HL-60 (cell line): Measurements from ENCODE around the gene SYTL2.
"Not testable (repeated sequence)": the region's sequence is repeated elsewhere in the genome, so short reads cannot be mapped to it uniquely, and the experiment has no call there.

ENCODE experiments used
- DNase-seq, 2 experiments: peaks; one replicate each; pipeline ENCODE4 v3.0.0-alpha.2; 2010 to 2020; ENCODE audit warnings: low read depth in 1 of 2, low spot score in 1 of 2
- H3K27ac ChIP-seq: fragments of 250-450 bp; sonication (Bioruptor Pico); replicated peaks from 2 replicates; pipeline ENCODE4 v1.5.1; 2020; ENCODE audit warnings: mild to moderate bottlenecking, moderate library complexity
- H3K27me3 ChIP-seq: fragments of 250-450 bp; sonication (Bioruptor Pico); 2 replicates; pipeline ENCODE4 v1.5.1; 2021; ENCODE audit warnings: mild to moderate bottlenecking, moderate library complexity; ENCODE audit not compliant: insufficient read depth, poor library complexity, severe bottlenecking
- H3K4me3 ChIP-seq: replicated peaks from 2 replicates; pipeline ENCODE4 v1.5.1; 2011; ENCODE audit warnings: mild to moderate bottlenecking, control low read depth, low read length; ENCODE audit not compliant: insufficient read depth
- GABPA ChIP-seq: IDR thresholded peaks from 2 replicates; pipeline ENCODE4 v1.6.1; 2012; ENCODE audit warnings: low read depth
- POLR2AphosphoS5 ChIP-seq: IDR thresholded peaks from 2 replicates; pipeline ENCODE4 v1.6.1; 2012; ENCODE audit warnings: low read depth
- SPI1 ChIP-seq: IDR thresholded peaks from 2 replicates; pipeline ENCODE4 v1.6.1; 2012; ENCODE audit warnings: low read depth, mild to moderate bottlenecking, borderline replicate concordance
- TF ChIP-seq, protein P1 (sequence below): IDR thresholded peaks from one replicate; pipeline ENCODE4 v1.5.1; 2011; ENCODE audit warnings: low read length, control low read depth, inconsistent platforms; ENCODE audit not compliant: insufficient read depth
- TF ChIP-seq, protein P2 (sequence below): IDR thresholded peaks from 2 replicates; pipeline ENCODE4 v1.6.1; 2012; ENCODE audit warnings: low read depth; ENCODE audit not compliant: insufficient replicate concordance

The SYTL2 gene

DNA sequence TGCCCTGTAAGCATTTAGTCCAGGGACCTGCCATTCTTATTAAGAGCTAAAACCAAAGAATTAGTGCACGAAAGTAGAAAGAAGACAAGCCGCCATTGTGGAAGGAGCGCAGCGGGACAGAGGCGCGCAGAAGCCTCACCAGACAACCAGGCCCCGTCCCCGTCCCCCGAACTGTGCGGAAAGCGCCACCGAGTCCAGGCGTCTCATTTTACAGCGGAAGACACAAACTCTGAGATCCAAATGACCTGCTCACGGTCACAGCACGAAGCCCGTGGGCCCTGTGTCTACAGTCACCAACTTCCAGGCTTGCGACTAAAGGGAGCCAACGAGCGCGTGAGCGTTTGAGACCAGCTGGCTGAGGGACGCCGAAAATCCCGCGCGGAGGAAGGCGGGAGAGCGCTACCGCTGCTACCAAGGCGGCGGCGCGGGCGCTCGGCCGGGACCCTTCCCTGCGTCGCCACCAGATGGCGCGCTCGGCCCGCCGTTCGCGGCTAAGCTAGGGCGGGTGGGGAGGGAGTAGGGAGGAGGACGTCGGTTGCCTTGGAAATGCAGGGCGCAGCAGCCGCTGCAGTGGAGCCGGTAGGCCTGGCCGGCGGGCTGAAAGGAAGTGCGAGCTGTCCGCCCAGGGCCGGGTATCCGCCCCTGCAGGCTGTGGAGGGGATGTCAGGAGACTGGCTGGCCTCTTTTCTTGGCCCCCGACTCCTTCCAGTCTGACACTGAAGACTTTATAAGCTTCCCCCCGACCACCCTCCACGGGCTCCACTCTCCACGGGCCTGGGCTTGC, 43.8 kb upstream of the SYTL2 start:
- Histone ChIP-seq H3K4me3 (peak overlapping the region; percentile 49), H3K27me3 (no peaks in the 10 kb centered on the region), H3K27ac (peak overlapping the region; percentile 89)
- peak; percentile 73 to 93 for DNase-seq
- TF ChIP-seq GABPA (no peak), SPI1 (peak; percentile 84), POLR2AphosphoS5 (peak; percentile 96)
- TF ChIP-seq, protein P1, sequence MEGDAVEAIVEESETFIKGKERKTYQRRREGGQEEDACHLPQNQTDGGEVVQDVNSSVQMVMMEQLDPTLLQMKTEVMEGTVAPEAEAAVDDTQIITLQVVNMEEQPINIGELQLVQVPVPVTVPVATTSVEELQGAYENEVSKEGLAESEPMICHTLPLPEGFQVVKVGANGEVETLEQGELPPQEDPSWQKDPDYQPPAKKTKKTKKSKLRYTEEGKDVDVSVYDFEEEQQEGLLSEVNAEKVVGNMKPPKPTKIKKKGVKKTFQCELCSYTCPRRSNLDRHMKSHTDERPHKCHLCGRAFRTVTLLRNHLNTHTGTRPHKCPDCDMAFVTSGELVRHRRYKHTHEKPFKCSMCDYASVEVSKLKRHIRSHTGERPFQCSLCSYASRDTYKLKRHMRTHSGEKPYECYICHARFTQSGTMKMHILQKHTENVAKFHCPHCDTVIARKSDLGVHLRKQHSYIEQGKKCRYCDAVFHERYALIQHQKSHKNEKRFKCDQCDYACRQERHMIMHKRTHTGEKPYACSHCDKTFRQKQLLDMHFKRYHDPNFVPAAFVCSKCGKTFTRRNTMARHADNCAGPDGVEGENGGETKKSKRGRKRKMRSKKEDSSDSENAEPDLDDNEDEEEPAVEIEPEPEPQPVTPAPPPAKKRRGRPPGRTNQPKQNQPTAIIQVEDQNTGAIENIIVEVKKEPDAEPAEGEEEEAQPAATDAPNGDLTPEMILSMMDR: peak; percentile 15
- TF ChIP-seq, protein P2, sequence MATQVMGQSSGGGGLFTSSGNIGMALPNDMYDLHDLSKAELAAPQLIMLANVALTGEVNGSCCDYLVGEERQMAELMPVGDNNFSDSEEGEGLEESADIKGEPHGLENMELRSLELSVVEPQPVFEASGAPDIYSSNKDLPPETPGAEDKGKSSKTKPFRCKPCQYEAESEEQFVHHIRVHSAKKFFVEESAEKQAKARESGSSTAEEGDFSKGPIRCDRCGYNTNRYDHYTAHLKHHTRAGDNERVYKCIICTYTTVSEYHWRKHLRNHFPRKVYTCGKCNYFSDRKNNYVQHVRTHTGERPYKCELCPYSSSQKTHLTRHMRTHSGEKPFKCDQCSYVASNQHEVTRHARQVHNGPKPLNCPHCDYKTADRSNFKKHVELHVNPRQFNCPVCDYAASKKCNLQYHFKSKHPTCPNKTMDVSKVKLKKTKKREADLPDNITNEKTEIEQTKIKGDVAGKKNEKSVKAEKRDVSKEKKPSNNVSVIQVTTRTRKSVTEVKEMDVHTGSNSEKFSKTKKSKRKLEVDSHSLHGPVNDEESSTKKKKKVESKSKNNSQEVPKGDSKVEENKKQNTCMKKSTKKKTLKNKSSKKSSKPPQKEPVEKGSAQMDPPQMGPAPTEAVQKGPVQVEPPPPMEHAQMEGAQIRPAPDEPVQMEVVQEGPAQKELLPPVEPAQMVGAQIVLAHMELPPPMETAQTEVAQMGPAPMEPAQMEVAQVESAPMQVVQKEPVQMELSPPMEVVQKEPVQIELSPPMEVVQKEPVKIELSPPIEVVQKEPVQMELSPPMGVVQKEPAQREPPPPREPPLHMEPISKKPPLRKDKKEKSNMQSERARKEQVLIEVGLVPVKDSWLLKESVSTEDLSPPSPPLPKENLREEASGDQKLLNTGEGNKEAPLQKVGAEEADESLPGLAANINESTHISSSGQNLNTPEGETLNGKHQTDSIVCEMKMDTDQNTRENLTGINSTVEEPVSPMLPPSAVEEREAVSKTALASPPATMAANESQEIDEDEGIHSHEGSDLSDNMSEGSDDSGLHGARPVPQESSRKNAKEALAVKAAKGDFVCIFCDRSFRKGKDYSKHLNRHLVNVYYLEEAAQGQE: peak; percentile 50

DNA sequence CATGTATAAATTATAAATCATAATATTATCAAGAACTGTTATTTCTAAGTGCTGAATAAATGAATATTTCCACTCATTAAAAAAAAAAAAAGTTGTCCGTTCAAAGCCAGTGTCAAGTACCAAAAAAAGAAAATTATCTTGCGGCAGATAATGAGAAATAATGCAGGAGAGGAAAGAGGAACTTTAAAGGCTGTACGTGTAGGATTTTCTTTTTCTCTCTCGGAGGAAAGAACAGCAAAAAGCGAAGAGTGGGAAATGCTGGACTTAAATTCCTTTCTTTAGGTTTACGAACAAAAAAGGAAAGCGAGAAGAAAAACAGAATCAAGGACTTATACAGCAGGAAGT, 43.2 kb upstream of the SYTL2 start:
- TF ChIP-seq, protein P2: no peak
- TF ChIP-seq GABPA: no peak
- TF ChIP-seq SPI1: no peak
- TF ChIP-seq, protein P1: no peak
- TF ChIP-seq POLR2AphosphoS5: no peak
- Histone ChIP-seq H3K27me3 (no peaks in the 10 kb centered on the region), H3K27ac (peak overlapping the region; percentile 89), H3K4me3 (peak overlapping the region; percentile 49)
- DNase-seq: no peak

DNA sequence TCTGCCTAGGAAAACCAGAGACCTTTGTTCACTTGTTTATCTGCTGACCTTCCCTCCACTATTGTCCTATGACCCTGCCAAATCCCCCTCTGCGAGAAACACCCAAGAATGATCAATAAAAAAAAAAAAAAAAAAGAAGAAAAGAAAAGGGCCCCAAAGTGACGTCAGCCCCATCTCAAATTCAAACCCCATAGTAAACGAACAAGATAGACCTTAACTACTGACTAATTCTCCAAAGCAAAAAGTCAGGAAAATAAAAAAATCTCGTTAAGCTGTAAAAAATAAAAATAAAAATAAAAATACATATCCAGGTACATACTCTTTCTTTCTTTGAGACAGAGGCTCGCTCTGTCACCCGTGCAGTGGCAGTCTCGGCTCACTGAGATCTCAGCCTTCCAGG, 42.6 kb upstream of the SYTL2 start:
- H3K4me3 ChIP-seq, DNase-seq, H3K27ac ChIP-seq, H3K27me3 ChIP-seq: not testable (repeated sequence)

DNA sequence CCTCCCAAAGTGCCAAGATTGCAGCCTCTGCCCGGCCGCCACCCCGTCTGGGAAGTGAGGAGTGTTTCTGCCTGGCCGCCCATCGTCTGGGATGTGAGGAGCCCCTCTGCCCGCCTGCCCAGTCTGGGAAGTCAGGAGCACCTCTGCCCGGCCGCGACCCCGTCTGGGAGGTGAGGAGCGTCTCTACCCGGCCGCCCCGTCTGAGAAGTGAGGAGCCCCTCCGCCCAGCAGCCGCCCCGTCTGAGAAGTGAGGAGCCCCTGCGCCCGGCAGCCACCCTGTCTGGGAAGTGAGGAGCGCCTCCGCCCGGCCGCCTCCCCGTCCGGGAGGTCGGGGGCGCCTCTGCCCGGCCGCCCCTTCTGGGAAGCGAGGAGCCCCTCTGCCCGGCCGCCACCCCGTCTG, 41.8 kb upstream of the SYTL2 start:
- H3K27ac ChIP-seq, DNase-seq, H3K27me3 ChIP-seq, H3K4me3 ChIP-seq: not testable (repeated sequence)

DNA sequence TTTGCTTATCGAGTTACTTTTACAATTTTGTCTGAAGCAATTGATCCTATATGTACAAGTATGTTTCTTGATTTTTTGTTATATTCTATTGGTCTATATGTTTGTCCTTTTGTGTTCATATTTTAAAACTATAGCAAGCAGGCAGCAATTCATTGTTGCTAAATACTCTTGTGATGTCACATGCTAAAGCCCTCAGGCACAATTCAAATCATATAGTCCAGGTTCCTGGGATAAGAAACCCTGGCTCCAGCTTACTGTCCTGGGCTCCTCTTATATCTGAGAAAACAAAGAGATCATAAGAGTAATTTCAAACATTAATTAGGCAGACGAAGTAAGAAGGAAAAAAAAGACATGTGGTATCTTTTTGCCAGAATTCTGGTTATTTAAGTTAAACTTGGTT, 37.6 kb upstream of the SYTL2 start:
- Histone ChIP-seq H3K4me3 (no peak overlapping the region), H3K27ac (no peak overlapping the region), H3K27me3 (no peaks in the 10 kb centered on the region)
- no peak for TF ChIP-seq POLR2AphosphoS5
- no peak for TF ChIP-seq GABPA
- TF ChIP-seq, protein P2: no peak
- TF ChIP-seq SPI1: no peak
- TF ChIP-seq, protein P1: no peak
- no peak for DNase-seq
